GM23338 (cell line): Measurements from ENCODE around the gene RNF180. TPM values are rescaled to one million over a fixed set of nuclear protein-coding genes. Genes with fewer than 3 reads are reported as not detected.

Source experiments
- ATAC-seq: fragments of 200-7000 bp; cut with Tn5 transposase; 3 replicates; pipeline ENCODE4 v1.9.1; 2020
- DNase-seq: peaks from one replicate; pipeline ENCODE4 v3.0.0-alpha.2; 2015; ENCODE audit warnings: low spot score
- H2AFZ ChIP-seq: fragments of 200-600 bp; sonication (generic); 2 replicates; pipeline ENCODE4 v1.8.0; 2016; ENCODE audit warnings: antibody characterized with exemption, mild to moderate bottlenecking, moderate library complexity
- H3F3A ChIP-seq: fragments of 200-600 bp; sonication (generic); replicated peaks from 2 replicates; pipeline ENCODE4 v1.8.0; 2017; ENCODE audit warnings: antibody characterized with exemption, mixed run types, low read depth
- H3K27ac ChIP-seq: fragments of 200-600 bp; sonication (generic); 2 replicates; pipeline ENCODE4 v1.6.1; 2016; ENCODE audit warnings: low read depth
- H3K27me3 ChIP-seq: fragments of 200-600 bp; sonication (generic); 2 replicates; pipeline ENCODE4 v1.8.0; 2016; ENCODE audit warnings: mild to moderate bottlenecking, mixed run types, moderate library complexity; ENCODE audit not compliant: insufficient read depth
- H3K36me3 ChIP-seq: fragments of 200-600 bp; sonication (generic); 2 replicates; pipeline ENCODE4 v1.8.0; 2016; ENCODE audit warnings: mild to moderate bottlenecking; ENCODE audit not compliant: insufficient read depth
- H3K4me1 ChIP-seq: fragments of 200-600 bp; sonication (generic); 2 replicates; pipeline ENCODE4 v1.8.0; 2016; ENCODE audit warnings: mild to moderate bottlenecking, moderate library complexity; ENCODE audit not compliant: insufficient read depth
- H3K4me2 ChIP-seq: fragments of 200-600 bp; sonication (generic); 2 replicates; pipeline ENCODE4 v1.7.1; 2017; ENCODE audit warnings: mixed run types
- H3K4me3 ChIP-seq: fragments of 200-600 bp; sonication (generic); 2 replicates; pipeline ENCODE4 v1.6.1; 2016; ENCODE audit warnings: mixed run types
- H3K79me2 ChIP-seq: fragments of 200-600 bp; sonication (generic); replicated peaks from 2 replicates; pipeline ENCODE4 v1.8.0; 2017; ENCODE audit warnings: mild to moderate bottlenecking; ENCODE audit not compliant: insufficient read depth
- H3K9me2 ChIP-seq: fragments of 200-600 bp; sonication (generic); 2 replicates; pipeline ENCODE4 v1.8.0; 2017; ENCODE audit not compliant: insufficient read depth
- H4K20me1 ChIP-seq: fragments of 200-600 bp; sonication (generic); replicated peaks from 2 replicates; pipeline ENCODE4 v1.8.0; 2017; ENCODE audit warnings: mild to moderate bottlenecking; ENCODE audit not compliant: insufficient read depth
- H3K27ac Mint-ChIP-seq: 2 replicates; pipeline ENCODE4 v1.8.0; 2020; ENCODE audit warnings: inconsistent platforms, mild to moderate bottlenecking, moderate library complexity, mixed read lengths
- H3K27me3 Mint-ChIP-seq: 3 replicates; pipeline ENCODE4 v1.8.0; 2022; ENCODE audit warnings: low read depth, mild to moderate bottlenecking, moderate library complexity, mixed read lengths, inconsistent platforms; ENCODE audit not compliant: insufficient read depth, poor library complexity
- H3K36me3 Mint-ChIP-seq: 3 replicates; pipeline ENCODE4 v1.8.0; 2021; ENCODE audit warnings: low read depth, mild to moderate bottlenecking, inconsistent platforms, moderate library complexity, mixed read lengths
- H3K4me1 Mint-ChIP-seq: 3 replicates; pipeline ENCODE4 v1.8.0; 2020; ENCODE audit warnings: mild to moderate bottlenecking, inconsistent platforms, mixed read lengths
- H3K4me3 Mint-ChIP-seq: 3 replicates; pipeline ENCODE4 v1.8.0; 2021; ENCODE audit warnings: moderate library complexity, mild to moderate bottlenecking, inconsistent platforms, mixed read lengths
- H3K9me3 Mint-ChIP-seq: 3 replicates; pipeline ENCODE4 v1.8.0; 2020; ENCODE audit warnings: moderate library complexity, mild to moderate bottlenecking, inconsistent platforms, mixed read lengths
- CTCF ChIP-seq, 2 experiments: fragments of 200-600 bp in 1 of 2; sonication (generic) in 1 of 2; conservative IDR thresholded peaks; 2 replicates each; pipeline versions ENCODE4 v1.5.1 to v1.6.1; 2016 to 2017; ENCODE audit warnings: antibody characterized with exemption in 2 of 2, low read depth in 2 of 2, mild to moderate bottlenecking in 2 of 2, moderate library complexity in 1 of 2
- EZH2 ChIP-seq: fragments of 200-600 bp; sonication (generic); IDR thresholded peaks from one replicate; pipeline ENCODE4 v1.8.0; 2017; ENCODE audit warnings: antibody characterized with exemption, mild to moderate bottlenecking, low read depth; ENCODE audit not compliant: unreplicated experiment
- EZH2phosphoT487 ChIP-seq: fragments of 200-600 bp; sonication (generic); IDR thresholded peaks from one replicate; pipeline ENCODE4 v1.8.1; 2018; ENCODE audit warnings: antibody characterized with exemption; ENCODE audit not compliant: unreplicated experiment
- JUNB ChIP-seq: IDR thresholded peaks from one replicate; pipeline ENCODE4 v1.6.1; 2016; ENCODE audit warnings: antibody characterized with exemption; ENCODE audit not compliant: unreplicated experiment
- POLR2AphosphoS5 ChIP-seq: IDR thresholded peaks from 2 replicates; pipeline ENCODE4 v1.6.1; 2016; ENCODE audit warnings: antibody characterized with exemption, low read depth
- ZNF462 ChIP-seq: fragments of 250-450 bp; sonication (Bioruptor Pico); IDR thresholded peaks from 2 replicates; pipeline ENCODE4 v1.5.0; 2020; ENCODE audit warnings: mild to moderate bottlenecking, moderate library complexity
- polyA plus RNA-seq: library from polyadenylated mRNA; unstranded; fragments of >200 nt; fragmentation: Nextera tagmentation; extraction: Ambion mirVana; gene quantifications from 2 replicates; pipeline ENCODE4 v1.2.1, GENCODE V29; 2016
- total RNA-seq: library from RNA; depleted of rRNA; stranded (reverse); fragments of >200 nt; shearing (Covaris generic); gene quantifications from 2 replicates; pipeline ENCODE4 v1.2.3, GENCODE V29; 2014

The RNF180 gene
- total and polyA plus RNA-seq, 2 experiments from 2014 or later: 2.0 to 4.2 TPM

- Mint-ChIP-seq H3K9me3 (no peaks in the 10 kb centered on the region), H3K27ac (no peak overlapping the region), H3K36me3 (no peaks in the 10 kb centered on the region), H3K4me3 (no peak overlapping the region), H3K4me1 (no peaks in the 10 kb centered on the region), H3K27me3 (no peaks in the 10 kb centered on the region)
- Histone ChIP-seq H3K4me3 (no peak overlapping the region), H3K36me3 (no peaks in the 10 kb centered on the region), H3F3A (no peaks in the 10 kb centered on the region), H3K27me3 (no peaks in the 10 kb centered on the region), H3K27ac (no peak overlapping the region), H3K4me1 (no peaks in the 10 kb centered on the region), H3K4me2 (no peak overlapping the region), H2AFZ (no peak overlapping the region), H3K9me2 (no peaks in the 10 kb centered on the region), H3K79me2 (no peaks in the 10 kb centered on the region), H4K20me1 (no peaks in the 10 kb centered on the region)
- DNase-seq (no peak), ATAC-seq (no peak)
- TF ChIP-seq EZH2: no peak
- no peak for TF ChIP-seq JUNB
- TF ChIP-seq POLR2AphosphoS5: no peak
- TF ChIP-seq EZH2phosphoT487: no peak
- TF ChIP-seq ZNF462: no peak
- no peak for TF ChIP-seq CTCF (conservative IDR thresholded peaks at IDR 0.05; ENCODE audit: low read depth in 2 of 2)
Observed at GRCh38 chr5:64301566-64301965, 135.9 kb downstream of the RNF180 start.
